HG03095 (cell line): ENCODE results near the gene TGM6.

Experiments used
- ATAC-seq: cut with Tn5 transposase; IDR thresholded peaks from one replicate; pipeline ENCODE4 v1.9.1; 2021; ENCODE audit warnings: moderate library complexity; ENCODE audit not compliant: unreplicated experiment

Gene TGM6

GRCh38 chr20:2451939-2452732 lies 71.4 kb downstream of the TGM6 start:
- no peak for ATAC-seq

- ATAC-seq, result no peak
Measured at GRCh38 chr20:2453792-2454191, 73.1 kb downstream of the TGM6 start.

- ATAC-seq, result no peak
Measured at GRCh38 chr20:2455771-2456497, 75.2 kb downstream of the TGM6 start.

- no peak for ATAC-seq
Measured at GRCh38 chr20:2458919-2459499, 78.3 kb downstream of the TGM6 start.

GRCh38 chr20:2459981-2460751 lies 79.5 kb downstream of the TGM6 start:
- no peak for ATAC-seq

- ATAC-seq, result no peak
Measured at GRCh38 chr20:2460752-2461424, 80.2 kb downstream of the TGM6 start.

GRCh38 chr20:2462484-2462883 lies 81.8 kb downstream of the TGM6 start:
- no peak for ATAC-seq

GRCh38 chr20:2463616-2464365 lies 83.1 kb downstream of the TGM6 start:
- no peak for ATAC-seq

- ATAC-seq, result no peak
Measured at GRCh38 chr20:2465100-2465499, 84.4 kb downstream of the TGM6 start.

- no peak for ATAC-seq
Measured at GRCh38 chr20:2467412-2467811, 86.7 kb downstream of the TGM6 start.

- no peak for ATAC-seq
Measured at GRCh38 chr20:2468581-2469407, 88.1 kb downstream of the TGM6 start.

GRCh38 chr20:2469991-2470422 lies 89.3 kb downstream of the TGM6 start:
- ATAC-seq, result peak; percentile 21

GRCh38 chr20:2470423-2471193 lies 89.9 kb downstream of the TGM6 start, which contains the start of gene SNRPB:
Gene SNRPB (minus strand): TSS chr20:2470789. CDS start chr20:2470690, 99 bp downstream.
- peak; percentile 98 for ATAC-seq

- ATAC-seq, result no peak
Measured at GRCh38 chr20:2473516-2473915, 92.8 kb downstream of the TGM6 start.

GRCh38 chr20:2475850-2476741 lies 95.4 kb downstream of the TGM6 start:
- ATAC-seq, result no peak

GRCh38 chr20:2476742-2477615 lies 96.3 kb downstream of the TGM6 start:
- ATAC-seq, result no peak
